GF-D8 (cell line): ENCODE data around the gene PDCL3.

ENCODE experiments used
- DNase-seq: peaks from one replicate; lab custom pipeline; 2025; lab: John Stamatoyannopoulos, UW

The PDCL3 gene

GRCh38 chr2:100562613-100563406 is at the start of gene PDCL3:
PDCL3 (plus strand) TSS chr2:100562993; CDS start chr2:100563068, 75 bp downstream.
- DNase-seq: peak; percentile 95

DNA sequence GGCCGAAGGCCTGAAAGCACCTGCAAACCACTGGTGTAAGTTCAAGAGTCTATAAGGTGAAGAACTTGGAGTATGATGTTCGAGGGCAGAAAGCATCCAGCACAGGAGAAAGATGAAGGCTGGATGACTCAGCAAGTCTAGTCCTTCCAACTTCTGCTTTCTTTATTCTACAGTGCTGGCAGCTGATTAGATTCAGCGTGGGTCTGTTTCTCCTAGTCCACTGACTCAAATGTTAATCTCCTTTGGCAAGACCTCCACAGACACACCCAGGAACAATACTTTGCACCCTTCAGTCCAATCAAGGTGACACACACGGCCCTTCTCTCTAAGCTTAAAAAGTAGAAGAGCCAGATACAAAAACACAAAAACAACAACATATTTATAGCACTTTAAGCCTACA is 49.1 kb upstream of the PDCL3 start:
- DNase-seq: peak; percentile 8

GRCh38 chr2:100517556-100517955 is 45.2 kb upstream of the PDCL3 start:
- no peak for DNase-seq

DNA sequence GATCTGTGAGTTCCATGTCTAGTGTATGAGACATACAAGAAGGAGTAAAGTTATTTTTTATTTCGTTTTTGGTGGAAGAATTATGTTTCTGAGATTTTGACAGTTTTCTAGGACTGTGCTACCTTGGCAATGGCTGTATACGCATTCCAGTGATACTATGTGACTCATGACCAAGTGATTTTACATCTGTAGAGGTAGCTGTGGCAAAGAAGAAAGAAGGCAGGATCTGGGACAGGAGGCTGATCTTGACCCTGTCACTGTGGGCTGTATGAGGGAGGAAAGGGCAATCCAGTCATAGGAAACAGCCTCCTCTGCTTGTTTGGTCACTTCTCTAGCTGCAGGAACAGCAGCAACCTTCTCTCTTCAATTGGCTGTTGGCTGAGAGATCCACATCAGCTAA is 44.0 kb upstream of the PDCL3 start:
- no peak for DNase-seq

DNA sequence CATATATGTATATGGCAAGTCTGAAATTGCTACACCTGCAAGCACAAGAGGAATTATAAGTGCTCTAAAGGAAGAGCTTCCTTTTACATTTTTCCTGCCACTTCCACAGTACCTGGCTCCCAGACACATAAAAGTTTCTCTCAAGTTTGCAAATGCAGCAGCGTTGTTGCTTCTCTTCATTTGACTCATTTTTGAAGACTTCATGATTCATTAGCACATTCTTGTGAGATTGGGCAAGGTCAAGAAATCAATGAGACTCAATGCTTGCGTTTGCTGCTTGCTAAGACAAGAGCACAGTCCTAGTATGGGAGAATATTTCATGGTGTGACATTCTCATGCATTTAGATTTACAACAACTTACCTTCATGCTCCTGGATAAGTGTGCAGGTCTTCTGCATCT is 42.6 kb upstream of the PDCL3 start:
- DNase-seq: no peak

- DNase-seq: no peak
Measured at GRCh38 chr2:100522430-100522829, 40.4 kb upstream of the PDCL3 start.

DNA sequence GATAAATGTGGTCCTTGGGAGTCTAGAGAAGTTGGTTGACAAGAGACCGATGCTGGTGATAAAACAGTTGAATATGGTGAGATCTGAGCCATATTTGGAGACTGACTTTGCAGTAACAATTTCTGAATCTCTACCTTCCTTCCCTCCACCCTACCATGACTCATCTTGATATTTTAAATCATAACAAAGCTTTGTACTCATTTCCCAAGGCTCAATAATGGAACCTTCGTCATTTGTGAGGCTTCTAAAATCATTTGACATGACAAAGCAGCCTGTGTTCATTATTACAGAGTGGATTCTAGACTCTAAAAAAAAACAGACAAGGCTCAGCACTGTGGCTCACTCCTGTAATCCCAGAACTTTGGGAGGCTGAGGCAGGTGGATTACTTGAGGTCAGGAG is 38.5 kb upstream of the PDCL3 start:
- DNase-seq: no peak

DNA sequence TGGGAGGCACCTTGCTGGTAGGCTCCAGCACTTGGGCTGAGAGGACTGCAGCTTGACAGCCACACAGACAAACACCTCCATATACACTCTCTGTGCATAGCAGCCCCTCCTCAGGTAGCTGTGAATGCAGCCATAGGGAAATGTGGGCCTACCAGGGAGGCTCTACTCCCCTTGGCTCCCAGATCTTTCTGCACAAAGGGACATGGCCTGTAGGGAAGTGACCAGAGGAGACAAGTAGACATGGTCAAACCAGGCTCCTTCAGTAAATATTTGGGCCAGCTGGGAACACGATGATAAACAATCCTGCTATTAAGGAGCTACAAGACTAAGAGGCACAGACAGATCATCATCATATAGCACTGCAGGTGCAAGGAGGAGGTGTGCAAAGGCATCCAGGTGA is 35.9 kb upstream of the PDCL3 start:
- DNase-seq: no peak

GRCh38 chr2:100527440-100528015 is 35.3 kb upstream of the PDCL3 start:
- no peak for DNase-seq

DNA sequence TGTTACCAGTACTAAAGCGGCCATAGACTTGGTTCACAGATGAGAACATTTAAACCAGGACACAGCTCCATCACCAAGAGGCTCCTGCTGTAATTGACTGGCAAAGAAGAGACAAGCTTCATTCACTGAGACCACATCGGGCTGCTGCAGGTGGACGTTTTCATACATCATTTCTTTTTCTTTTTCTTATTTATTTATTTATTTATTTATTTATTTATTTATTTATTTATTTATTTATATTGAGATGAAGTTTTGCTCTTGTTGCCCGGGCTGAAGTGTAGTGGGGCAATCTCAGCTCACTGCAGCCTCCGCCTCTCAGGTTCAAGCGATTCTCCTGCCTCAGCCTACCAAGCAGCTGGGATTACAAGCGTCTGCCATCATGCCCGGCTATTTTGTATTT is 33.6 kb upstream of the PDCL3 start:
- no peak for DNase-seq

DNA sequence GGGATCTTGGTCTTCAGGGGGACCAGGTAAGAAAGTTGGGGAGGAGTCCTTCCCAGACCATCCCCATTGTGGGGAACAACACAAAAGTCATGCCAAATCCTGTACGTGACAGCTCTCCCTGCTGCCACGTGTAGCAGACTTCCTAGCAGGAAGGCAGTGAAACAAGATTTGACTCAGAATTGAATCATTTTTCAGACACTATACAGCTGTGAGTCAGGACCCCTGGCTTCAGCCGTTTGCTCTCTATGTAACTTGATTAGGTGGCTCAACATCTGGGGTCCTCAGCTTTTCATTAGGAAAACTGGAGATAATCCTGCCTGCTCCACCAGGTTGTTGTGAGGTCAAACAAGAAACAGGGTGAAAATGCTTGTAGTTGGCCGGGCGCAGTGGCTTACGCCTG is 32.9 kb upstream of the PDCL3 start:
- no peak for DNase-seq

DNA sequence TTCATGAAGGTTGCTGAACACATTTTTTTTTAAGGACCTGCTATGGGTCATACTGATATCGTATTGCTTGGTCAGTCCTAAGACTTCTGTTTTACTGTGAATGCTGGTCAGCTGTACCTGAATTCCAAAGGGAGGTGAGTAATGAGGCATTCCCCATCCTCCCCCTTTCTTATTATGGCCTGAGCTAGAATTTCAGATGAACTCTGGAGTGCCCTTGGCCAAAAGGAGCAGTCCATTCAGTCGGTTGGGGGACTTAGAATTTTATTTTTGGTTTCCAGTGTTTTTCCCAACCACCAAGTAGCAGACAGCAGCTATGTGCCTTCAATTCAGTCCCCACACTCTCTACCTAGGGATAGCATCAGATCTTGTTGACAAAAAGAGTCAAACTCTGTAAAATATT is 26.9 kb upstream of the PDCL3 start:
- DNase-seq: no peak

DNA sequence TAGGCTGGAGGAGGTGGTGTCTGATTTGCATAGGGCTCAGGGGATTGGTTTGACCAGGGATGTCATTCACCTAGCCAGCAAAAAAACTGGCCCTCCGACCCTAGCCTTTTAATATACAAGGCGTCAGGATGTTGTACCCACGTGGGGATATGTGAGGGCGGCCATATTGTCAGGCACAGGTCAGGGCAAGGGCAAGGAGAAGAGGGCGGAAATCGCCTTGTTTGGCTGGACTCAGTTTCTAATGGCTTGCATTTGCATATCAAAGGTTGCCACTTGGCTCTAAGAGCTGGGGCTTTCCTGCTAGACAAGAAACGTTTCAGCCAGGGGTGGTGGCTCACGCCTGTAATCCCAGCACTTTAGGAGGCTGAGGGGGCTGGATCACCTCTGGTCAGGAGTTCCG is 24.9 kb upstream of the PDCL3 start:
- no peak for DNase-seq

- DNase-seq: no peak
Measured at GRCh38 chr2:100539221-100539620, 23.6 kb upstream of the PDCL3 start.

DNA sequence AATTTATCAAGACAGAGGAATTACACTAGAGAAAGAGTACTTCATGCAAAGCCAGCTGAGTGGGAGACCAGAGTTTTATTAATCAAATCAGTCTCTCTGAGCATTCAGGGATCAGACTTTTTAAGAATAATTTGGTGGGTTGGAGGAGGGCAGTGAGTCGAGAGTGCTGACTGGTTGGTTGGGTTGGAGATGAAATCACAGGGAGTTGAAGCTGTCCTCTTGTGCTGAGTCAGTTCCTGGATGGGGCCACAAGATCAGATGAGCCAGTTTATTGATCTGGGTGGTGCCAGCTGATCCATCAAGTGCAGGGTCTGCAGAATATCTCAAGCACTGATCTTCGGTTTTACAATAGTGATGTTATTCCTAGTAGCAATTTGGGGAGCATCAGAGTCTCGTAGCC is 21.4 kb upstream of the PDCL3 start:
- no peak for DNase-seq

- DNase-seq: no peak
Measured at GRCh38 chr2:100542418-100542817, 20.4 kb upstream of the PDCL3 start.

GRCh38 chr2:100544911-100545596 is 17.7 kb upstream of the PDCL3 start:
- no peak for DNase-seq

DNA sequence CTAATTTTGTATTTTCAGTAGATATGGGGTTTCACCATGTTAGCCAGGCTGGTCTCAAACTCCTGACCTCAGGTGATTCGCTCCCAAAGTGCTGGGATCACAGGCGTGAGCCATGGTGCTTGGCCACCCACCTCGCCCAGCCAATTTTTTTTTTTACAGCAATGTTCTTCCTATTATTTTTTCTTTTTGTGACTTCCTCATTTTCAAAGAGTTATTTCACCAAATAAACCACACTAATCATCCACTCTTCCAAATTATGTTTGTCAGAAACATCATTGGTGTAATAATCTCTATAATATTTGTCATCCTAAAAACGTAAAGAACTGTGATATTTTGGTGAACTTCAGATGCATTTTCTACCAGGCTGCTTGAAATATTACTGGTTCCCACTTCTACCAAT is 16.3 kb upstream of the PDCL3 start:
- DNase-seq: no peak

DNA sequence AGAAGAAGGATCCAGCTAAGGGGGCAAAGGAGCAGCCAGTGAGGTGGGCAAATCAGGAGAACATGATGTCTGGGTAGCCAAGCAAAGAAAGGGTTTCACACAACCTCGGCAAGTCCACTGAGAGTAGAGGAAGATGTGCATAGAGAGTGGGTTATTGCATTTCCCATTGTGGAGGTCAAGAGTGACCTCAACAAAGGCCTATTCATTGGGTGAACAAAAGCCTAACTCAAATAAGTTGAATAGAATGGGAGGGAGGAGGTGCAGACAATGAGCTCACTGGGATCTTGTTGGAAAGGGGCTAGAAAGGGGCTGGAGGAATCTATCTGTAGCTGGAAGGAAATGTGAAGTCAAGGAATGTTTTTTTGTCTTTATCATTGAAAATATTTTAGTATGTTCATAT is 14.0 kb upstream of the PDCL3 start:
- no peak for DNase-seq

GRCh38 chr2:100551303-100551702 is 11.5 kb upstream of the PDCL3 start:
- DNase-seq: no peak

DNA sequence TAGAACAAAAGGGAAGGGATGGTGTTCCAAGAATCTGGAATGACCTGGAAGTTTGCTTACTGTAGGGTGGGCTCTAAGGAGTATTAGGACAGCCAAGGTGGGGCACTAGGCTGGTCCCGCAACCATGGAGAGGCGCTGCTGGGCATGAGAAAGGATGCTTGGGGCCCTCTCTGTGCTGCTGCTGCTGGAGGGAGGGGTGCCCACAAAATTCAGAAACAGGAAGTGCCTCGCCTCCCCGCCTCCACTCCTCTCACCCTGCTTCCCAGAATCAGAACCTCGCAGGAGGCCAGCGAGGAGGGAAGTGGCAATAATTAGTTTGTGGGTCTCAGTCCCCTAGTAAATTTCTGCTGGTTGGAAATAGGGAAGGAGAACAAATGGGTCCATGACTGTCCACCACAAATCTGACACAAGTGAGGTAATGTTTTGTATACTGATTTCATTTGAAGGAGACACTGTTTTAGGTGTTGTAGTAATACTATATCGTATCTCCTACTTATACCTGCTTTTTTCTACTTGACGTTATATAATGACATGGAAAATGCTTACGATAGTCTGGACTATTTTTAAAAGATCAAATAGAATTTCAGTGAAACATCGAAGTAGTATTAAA is 7.9 kb upstream of the PDCL3 start:
- DNase-seq: no peak

DNA sequence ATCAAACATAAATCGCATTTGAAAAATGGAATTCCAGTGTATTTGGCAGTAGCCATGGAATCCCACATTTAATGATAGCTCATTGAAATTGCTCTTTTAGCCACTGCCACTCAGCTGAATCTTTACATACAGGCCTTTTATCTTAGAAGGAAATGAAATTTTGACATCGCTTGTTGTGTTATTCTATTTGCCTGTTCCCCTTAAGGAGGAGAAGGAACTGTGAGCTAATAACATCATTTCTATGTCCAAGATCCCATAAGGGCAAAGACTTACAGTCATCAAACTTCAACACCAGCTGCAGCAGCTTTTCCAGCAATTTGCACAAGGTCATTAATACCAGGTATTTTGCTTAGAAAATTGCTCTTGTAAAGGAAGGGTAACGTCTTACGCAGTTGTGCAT is 6.0 kb upstream of the PDCL3 start:
- no peak for DNase-seq
